Measurements from ENCODE around the gene MXD3.

The MXD3 gene

DNA sequence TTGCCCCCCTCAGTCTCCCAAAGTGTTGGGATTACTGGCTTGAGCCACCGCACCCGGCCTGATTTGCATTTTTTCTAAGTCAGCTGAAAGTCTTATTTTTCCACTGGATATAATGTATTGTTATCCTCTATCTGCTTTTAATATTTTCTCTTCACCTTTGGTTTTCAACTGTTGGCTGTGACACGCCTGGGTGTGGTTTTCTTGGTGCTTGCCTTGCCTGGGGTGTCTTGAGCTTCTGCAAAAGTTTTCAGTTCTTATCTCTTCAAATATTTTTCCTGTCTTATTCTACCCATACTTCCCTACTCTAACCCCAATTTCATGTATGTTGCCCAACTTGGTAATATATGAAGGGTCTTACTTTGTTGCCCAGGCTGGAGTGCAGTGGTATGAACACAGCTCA lies 4.3 kb upstream of the MXD3 start:
- H3K36me3 ChIP-seq (ENCODE audit: insufficient read depth, low read length), result no peaks in the 10 kb centered on the region
- no peaks in the 10 kb centered on the region; the same call in 1 of the 2 replicates for H3K4me1 ChIP-seq (ENCODE audit: insufficient read depth, low read length)
- H3K27ac ChIP-seq (ENCODE audit: low read depth, low read length), result no peak overlapping the region
- H3K9me3 ChIP-seq (ENCODE audit: insufficient read depth, low read depth, low read length), result no peaks in the 10 kb centered on the region
- no peak overlapping the region for H3K4me3 ChIP-seq (ENCODE audit: low read length)
- 100% methylated on average over 3 of the region's 3 CpGs for WGBS
- H3K9ac ChIP-seq (ENCODE audit: low read depth, low read length), result no peak overlapping the region
- H3K27me3 ChIP-seq (ENCODE audit: insufficient read depth, low read length), result peaks cover under 1% of the 10 kb centered on the region; the same call in 1 of the 2 replicates

DNA sequence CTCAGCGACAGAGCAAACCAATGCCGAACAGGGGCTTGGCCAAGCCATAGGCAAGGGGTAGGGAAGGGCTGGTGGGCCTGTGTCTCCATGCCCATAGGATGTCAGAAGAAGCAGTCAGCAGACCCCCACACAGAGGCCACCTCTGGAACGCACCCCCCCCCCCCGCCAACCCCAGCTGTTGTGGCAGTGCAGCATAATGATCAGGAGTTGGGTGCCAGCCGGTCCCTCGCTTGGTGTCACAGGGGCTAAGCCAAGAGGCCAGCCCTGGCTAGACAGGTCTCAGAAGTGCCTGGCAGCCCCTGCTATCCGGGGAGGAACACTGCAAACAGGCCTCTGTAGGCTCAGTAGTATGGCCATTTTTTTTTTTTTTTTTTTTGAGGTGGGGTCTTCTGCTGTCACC lies 3.7 kb upstream of the MXD3 start:
- H3K36me3 ChIP-seq (ENCODE audit: insufficient read depth, low read length), result no peaks in the 10 kb centered on the region
- WGBS, result 89% methylated on average over 7 of the region's 7 CpGs
- H3K27me3 ChIP-seq (ENCODE audit: insufficient read depth, low read length), result peaks cover 5% of the 10 kb centered on the region; the same call in 1 of the 2 replicates
- no peaks in the 10 kb centered on the region; the same call in 1 of the 2 replicates for H3K4me1 ChIP-seq (ENCODE audit: insufficient read depth, low read length)
- H3K9ac ChIP-seq (ENCODE audit: low read depth, low read length), result no peak overlapping the region
- no peak overlapping the region for H3K27ac ChIP-seq (ENCODE audit: low read depth, low read length)
- no peak overlapping the region for H3K4me3 ChIP-seq (ENCODE audit: low read length)
- no peaks in the 10 kb centered on the region for H3K9me3 ChIP-seq (ENCODE audit: insufficient read depth, low read depth, low read length)

DNA sequence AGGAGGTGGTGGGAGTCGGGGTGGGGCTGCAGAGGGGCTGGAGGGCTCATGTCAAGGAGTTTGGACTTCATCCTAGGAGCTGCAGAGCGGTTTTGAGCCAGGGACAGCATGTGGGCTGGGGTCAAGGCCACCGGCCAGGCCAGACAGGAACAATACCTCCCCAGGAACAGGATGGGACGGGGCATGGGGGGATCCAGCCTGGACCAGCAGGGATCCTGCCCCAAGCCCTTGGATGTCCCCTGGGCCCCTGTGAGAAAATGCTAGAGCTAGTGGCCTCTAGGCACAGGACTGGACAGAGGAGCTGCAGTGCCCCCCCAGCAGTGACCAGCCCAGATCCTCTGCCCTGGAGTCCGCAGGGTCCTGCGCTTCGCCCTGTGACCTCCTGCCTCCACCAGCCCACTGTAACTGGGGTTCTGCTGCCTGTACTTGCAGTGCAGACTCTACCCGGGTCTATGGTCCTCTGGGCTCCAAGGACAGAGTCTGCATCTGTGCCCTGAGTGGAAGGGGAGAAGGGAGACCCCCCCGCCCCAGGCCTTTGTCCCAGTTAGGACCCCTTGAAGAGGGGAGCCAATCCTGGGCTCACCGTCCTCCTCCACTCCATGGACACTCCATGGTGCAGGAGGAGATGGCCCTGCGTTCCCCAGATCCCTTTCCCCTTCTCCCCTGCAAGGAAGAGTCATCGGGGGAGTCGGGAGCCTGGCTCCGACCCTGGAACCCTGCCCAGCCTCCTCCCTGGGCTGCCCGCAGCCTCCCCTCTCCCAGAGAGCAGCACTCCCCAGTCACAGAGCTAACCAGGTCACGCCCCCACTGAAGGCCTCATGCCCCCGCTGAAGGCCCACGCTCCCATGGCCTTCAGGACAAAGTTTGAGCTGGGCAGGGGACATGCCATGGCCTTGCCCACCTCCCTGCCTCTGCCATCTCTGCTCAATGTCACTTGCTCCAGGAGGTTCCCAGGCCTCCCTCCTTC lies 3.0 kb upstream of the MXD3 start:
- Histone ChIP-seq H3K9ac (ENCODE audit: low read depth, low read length) (no peak overlapping the region), H3K27ac (ENCODE audit: low read depth, low read length) (no peak overlapping the region), H3K9me3 (ENCODE audit: insufficient read depth, low read depth, low read length) (no peaks in the 10 kb centered on the region), H3K36me3 (ENCODE audit: insufficient read depth, low read length) (no peaks in the 10 kb centered on the region), H3K27me3 (ENCODE audit: insufficient read depth, low read length) (peaks cover 5% of the 10 kb centered on the region; the same call in 1 of the 2 replicates), H3K4me3 (ENCODE audit: low read length) (no peak overlapping the region), H3K4me1 (ENCODE audit: insufficient read depth, low read length) (no peaks in the 10 kb centered on the region; the same call in 1 of the 2 replicates)
- WGBS, result 93% methylated on average over 18 of the region's 18 CpGs

DNA sequence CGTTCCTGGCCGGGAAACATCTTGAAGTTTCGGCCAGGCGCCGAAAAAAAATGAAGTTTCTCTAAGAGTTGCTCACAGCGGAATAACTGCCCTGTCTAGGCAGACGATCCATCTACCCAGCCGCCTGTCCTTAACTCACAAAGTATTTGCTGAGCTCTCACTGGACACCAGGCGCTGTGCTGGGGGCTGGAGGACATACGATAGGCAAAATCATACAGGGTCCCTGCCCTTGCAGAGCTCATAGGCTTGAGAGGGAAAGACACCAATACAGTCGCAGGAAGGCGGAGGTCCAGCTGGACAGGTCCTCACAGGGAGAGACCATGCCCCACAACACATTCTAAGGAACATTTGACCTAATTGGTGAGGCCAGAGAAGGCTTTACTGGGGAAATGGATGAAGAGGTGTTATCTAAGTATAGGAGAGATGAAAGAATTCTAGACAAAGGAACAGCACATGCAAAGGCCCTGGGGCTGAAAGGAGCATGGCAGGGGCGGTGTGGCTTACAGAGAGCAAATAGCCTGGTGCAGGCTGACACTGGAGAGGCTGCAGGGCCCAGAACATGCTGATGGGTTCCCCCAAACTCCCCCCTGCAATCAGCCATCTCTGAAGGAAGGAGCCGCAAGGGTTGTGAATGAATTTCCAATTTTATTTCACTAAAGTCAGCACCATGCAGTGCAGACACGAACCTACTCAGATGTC lies 2.0 kb upstream of the MXD3 start:
- Histone ChIP-seq H3K27ac (ENCODE audit: low read depth, low read length) (no peak overlapping the region), H3K9me3 (ENCODE audit: insufficient read depth, low read depth, low read length) (no peaks in the 10 kb centered on the region), H3K4me3 (ENCODE audit: low read length) (no peak overlapping the region), H3K9ac (ENCODE audit: low read depth, low read length) (no peak overlapping the region), H3K4me1 (ENCODE audit: insufficient read depth, low read length) (no peaks in the 10 kb centered on the region; the same call in 1 of the 2 replicates), H3K36me3 (ENCODE audit: insufficient read depth, low read length) (no peaks in the 10 kb centered on the region), H3K27me3 (ENCODE audit: insufficient read depth, low read length) (peaks cover 5% of the 10 kb centered on the region; the same call in 1 of the 2 replicates)
- WGBS, result 92% methylated on average over 15 of the region's 15 CpGs

DNA sequence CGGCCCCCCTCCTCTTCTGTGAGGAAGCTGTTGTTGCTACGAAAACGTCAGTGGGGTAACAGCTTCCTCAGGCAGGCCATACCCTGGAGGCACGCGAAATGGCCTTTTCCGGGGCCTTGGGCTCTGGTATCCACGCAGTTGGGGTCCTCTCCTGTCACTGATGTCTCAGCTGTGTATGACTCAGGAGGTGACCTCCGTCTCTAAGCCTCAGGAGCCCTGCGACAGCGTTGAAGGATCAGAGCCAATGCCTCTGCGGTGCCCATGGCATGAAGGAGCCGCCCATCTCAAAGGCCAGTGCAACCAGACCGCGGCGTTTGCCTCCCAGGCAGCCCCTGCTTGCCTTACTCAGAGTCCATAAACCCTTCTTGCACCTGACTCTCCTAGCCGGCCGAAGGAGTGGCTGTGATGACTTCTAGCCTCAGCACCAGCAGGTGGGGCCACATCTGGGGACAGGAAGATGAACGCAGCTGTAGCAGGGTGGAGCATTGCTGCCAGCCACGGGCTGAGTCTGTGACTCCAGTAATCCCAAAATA lies 1.0 kb upstream of the MXD3 start:
- H3K9ac ChIP-seq (ENCODE audit: low read depth, low read length), result peak overlapping the region; percentile 65
- no peaks in the 10 kb centered on the region for H3K9me3 ChIP-seq (ENCODE audit: insufficient read depth, low read depth, low read length)
- H3K27ac ChIP-seq (ENCODE audit: low read depth, low read length), result peak overlapping the region; percentile 64
- H3K4me1 ChIP-seq (ENCODE audit: insufficient read depth, low read length), result no peaks in the 10 kb centered on the region; the same call in 1 of the 2 replicates
- peak overlapping the region; percentile 61 for H3K4me3 ChIP-seq (ENCODE audit: low read length)
- WGBS, result 4% methylated on average over 19 of the region's 19 CpGs
- no peaks in the 10 kb centered on the region for H3K36me3 ChIP-seq (ENCODE audit: insufficient read depth, low read length)
- H3K27me3 ChIP-seq (ENCODE audit: insufficient read depth, low read length), result peaks cover 5% of the 10 kb centered on the region; the same call in 1 of the 2 replicates

DNA sequence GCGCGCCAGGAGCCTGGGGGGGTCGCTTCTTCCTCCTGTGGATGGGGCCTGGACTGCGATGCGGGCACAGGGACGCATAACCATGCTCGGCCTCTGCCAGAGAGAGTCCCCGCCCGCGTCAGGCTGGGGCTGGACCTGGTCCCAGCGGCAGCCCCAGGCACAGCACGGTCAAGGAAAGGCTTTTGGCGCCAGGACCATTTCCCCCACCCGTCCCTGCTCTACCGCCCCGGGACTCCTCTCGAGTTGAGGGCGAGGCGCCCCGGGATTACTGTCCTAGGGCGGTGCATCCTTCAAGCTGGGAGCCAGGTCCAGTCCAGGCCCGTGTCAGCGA lies 341 bp downstream of the MXD3 start:
- H3K4me3 ChIP-seq (ENCODE audit: low read length), result peak overlapping the region; percentile 61
- H3K9ac ChIP-seq (ENCODE audit: low read depth, low read length), result peak overlapping the region; percentile 90
- peaks cover 8% of the 10 kb centered on the region for H3K36me3 ChIP-seq (ENCODE audit: insufficient read depth, low read length)
- H3K27me3 ChIP-seq (ENCODE audit: insufficient read depth, low read length), result peaks cover 5% of the 10 kb centered on the region; the same call in 1 of the 2 replicates
- 1% methylated on average over 23 of the region's 23 CpGs for WGBS
- H3K4me1 ChIP-seq (ENCODE audit: insufficient read depth, low read length), result no peaks in the 10 kb centered on the region; the same call in 1 of the 2 replicates
- no peaks in the 10 kb centered on the region for H3K9me3 ChIP-seq (ENCODE audit: insufficient read depth, low read depth, low read length)
- peak overlapping the region; percentile 97; the same call in 1 of the 2 replicates for H3K27ac ChIP-seq (ENCODE audit: low read depth, low read length)

DNA sequence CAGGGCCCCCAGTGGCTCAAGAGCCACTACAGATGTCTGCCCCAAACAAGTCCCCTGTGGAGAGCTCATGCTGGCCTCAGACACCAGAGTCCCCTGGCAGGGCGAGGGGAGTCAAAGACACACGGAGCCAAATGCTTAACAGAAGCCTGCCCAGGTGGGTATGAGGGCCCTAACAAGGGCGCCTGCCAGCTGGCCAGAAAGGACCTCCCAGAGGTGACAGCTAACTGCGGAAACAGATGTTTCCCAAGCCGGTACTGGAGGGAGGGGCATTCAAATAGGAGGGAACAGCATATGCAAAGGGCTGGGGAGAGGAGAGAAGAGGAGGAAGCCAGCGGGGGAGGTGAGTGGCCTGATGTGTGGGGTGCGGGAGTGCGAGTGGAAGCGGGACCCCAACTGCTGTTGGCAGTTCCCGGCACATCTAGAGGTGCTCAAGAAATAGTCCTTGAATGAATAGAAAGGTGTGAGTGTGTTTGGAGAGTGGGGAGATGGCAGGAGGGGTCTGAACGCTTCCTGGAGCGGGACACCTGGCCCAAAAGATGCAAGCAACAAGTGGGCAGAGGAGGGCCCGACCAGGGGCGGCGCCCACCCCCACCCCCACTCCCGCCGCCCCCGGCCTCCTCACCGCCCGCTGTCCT lies 824 bp downstream of the MXD3 start:
- Histone ChIP-seq H3K27me3 (ENCODE audit: insufficient read depth, low read length) (peaks cover 5% of the 10 kb centered on the region; the same call in 1 of the 2 replicates), H3K9ac (ENCODE audit: low read depth, low read length) (no peak overlapping the region), H3K9me3 (ENCODE audit: insufficient read depth, low read depth, low read length) (no peaks in the 10 kb centered on the region), H3K4me1 (ENCODE audit: insufficient read depth, low read length) (no peaks in the 10 kb centered on the region; the same call in 1 of the 2 replicates), H3K4me3 (ENCODE audit: low read length) (peak overlapping the region; percentile 61), H3K27ac (ENCODE audit: low read depth, low read length) (no peak overlapping the region; the same call in 1 of the 2 replicates), H3K36me3 (ENCODE audit: insufficient read depth, low read length) (peaks cover 13% of the 10 kb centered on the region)
- WGBS, result 16% methylated on average over 13 of the region's 20 CpGs

DNA sequence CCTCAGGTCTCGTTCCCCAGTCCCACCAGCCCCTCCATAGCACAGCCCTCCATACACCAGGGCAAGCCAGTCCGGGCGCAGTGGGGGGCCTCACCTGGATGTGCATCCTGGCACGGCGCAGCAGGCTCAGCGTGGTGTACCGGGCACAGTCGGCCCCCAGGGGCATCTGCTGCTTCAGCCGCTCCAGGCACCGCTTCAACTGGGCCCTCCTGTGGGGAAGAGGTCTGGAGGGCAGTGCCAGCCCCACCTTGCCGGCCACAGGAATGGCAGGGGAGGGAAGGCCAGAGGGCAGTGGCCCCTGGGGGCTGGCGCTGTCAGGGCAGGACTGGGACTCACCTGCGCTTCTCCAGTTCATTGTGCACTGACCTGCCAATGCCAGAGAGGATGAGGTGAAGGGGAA lies 1.4 kb downstream of the MXD3 start:
- 95% methylated on average over 13 of the region's 13 CpGs for WGBS

DNA sequence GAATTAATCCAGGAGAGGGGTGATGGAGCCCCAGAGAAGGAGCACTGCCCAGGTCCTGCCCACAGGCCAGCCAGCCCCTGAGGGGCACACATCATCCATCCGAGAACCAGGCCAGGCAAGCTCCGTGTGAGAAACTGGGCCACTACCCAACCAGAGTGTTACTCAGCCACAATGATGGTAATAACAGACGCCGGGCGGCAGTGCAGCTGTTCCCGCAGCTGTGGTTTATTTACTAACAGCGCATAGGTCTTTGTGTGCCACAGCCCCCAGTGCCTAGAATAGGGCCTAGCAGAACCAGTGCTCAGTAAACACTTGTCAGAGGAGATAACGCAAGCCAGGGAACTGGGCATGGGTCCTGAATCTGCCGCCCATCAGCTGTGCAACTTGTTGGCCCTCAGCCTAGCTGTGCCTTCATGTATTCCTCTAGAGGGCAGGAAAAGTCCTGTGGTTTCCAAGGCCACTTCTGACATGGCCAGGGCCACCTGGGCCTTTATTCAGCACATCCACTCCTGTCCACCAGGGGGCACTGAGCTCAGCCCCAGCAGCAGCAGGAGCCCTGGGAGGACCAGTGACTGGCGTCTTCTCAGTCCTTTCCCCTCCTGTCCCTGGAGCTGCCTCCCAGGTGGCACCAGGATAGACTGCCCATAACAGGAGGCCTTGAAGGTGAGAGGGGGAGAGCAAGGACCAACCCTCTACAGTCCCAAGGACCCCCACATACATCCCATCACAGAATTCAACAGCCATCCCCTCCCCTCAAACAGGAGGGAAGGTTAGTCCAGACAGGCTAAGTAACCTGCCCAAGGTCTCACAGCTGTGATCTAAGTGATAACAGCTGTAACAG lies 2.1 kb downstream of the MXD3 start:
- H3K27me3 ChIP-seq (ENCODE audit: insufficient read depth, low read length), result peaks cover 5% of the 10 kb centered on the region; the same call in 1 of the 2 replicates
- WGBS, result 80% methylated on average over 10 of the region's 10 CpGs
- H3K4me1 ChIP-seq (ENCODE audit: insufficient read depth, low read length), result peaks cover 5% of the 10 kb centered on the region
- H3K36me3 ChIP-seq (ENCODE audit: insufficient read depth, low read length), result peaks cover 26% of the 10 kb centered on the region
- H3K4me3 ChIP-seq (ENCODE audit: low read length), result no peak overlapping the region
- no peaks in the 10 kb centered on the region for H3K9me3 ChIP-seq (ENCODE audit: insufficient read depth, low read depth, low read length)
- no peak overlapping the region for H3K9ac ChIP-seq (ENCODE audit: low read depth, low read length)
- H3K27ac ChIP-seq (ENCODE audit: low read depth, low read length), result no peak overlapping the region

More for the DNA sequence above, 1.4 kb downstream of the MXD3 start:
- Histone ChIP-seq H3K27me3 (ENCODE audit: insufficient read depth, low read length) (peaks cover 5% of the 10 kb centered on the region; the same call in 1 of the 2 replicates), H3K4me1 (ENCODE audit: insufficient read depth, low read length) (no peaks in the 10 kb centered on the region; the same call in 1 of the 2 replicates), H3K36me3 (ENCODE audit: insufficient read depth, low read length) (peaks cover 18% of the 10 kb centered on the region), H3K9me3 (ENCODE audit: insufficient read depth, low read depth, low read length) (no peaks in the 10 kb centered on the region), H3K27ac (ENCODE audit: low read depth, low read length) (no peak overlapping the region; the same call in 1 of the 2 replicates), H3K4me3 (ENCODE audit: low read length) (no peak overlapping the region), H3K9ac (ENCODE audit: low read depth, low read length) (no peak overlapping the region)

DNA sequence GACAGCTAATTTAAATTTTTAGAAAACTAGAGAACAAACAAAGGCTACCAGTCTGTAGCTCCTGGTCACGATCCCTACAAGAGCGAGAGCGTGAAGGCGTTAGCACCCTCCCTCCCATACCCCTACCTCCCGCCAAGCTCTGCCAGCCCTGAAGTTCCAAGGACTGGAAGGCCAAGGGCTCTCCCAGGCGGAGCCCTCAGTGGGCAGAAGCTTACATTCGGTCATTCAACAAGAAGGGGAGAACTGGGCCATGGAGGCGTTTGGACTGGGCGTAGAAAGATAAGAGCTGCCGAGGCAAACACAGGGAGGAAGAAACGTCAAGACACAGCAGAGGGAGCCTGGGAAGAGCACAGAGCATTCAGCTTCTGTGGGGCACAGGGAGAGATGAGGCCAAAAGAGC lies 3.0 kb downstream of the MXD3 start:
- H3K4me3 ChIP-seq (ENCODE audit: low read length), result no peak overlapping the region
- H3K9ac ChIP-seq (ENCODE audit: low read depth, low read length), result no peak overlapping the region
- peaks cover 5% of the 10 kb centered on the region for H3K4me1 ChIP-seq (ENCODE audit: insufficient read depth, low read length)
- no peak overlapping the region for H3K27ac ChIP-seq (ENCODE audit: low read depth, low read length)
- peaks cover 26% of the 10 kb centered on the region for H3K36me3 ChIP-seq (ENCODE audit: insufficient read depth, low read length)
- 93% methylated on average over 11 of the region's 11 CpGs for WGBS
- H3K9me3 ChIP-seq (ENCODE audit: insufficient read depth, low read depth, low read length), result no peaks in the 10 kb centered on the region
- H3K27me3 ChIP-seq (ENCODE audit: insufficient read depth, low read length), result peaks cover 5% of the 10 kb centered on the region; the same call in 1 of the 2 replicates

Data from HUES64 (cell line).